PC-9 (cell line): ENCODE results near the gene CTNNBL1. TPM values are rescaled to one million over a fixed set of nuclear protein-coding genes. Genes with fewer than 3 reads are reported as not detected.
"Not testable (repeated sequence)": the region's sequence is repeated elsewhere in the genome, so short reads cannot be mapped to it uniquely, and the experiment has no call there.

Experiments used
- BruUV-seq: library from RNA; stranded (reverse); fragments of 400-500 nt; replicated peaks from 2 replicates; lab custom pipeline; 2021; lab: Mats Ljungman, UMichigan
- CTCF ChIA-PET: fragments of 300-600 bp; sonication (Branson Sonifier 250); formaldehyde crosslinking; loops from one replicate; lab custom pipeline; 2022; ENCODE audit warnings: antibody characterized with exemption; lab: Charles Lee
- POLR2A ChIA-PET: fragments of 300-600 bp; sonication (Branson Sonifier 250); formaldehyde crosslinking; loops from one replicate; lab custom pipeline; 2022; ENCODE audit warnings: antibody characterized with exemption; ENCODE audit not compliant: unreplicated experiment; lab: Charles Lee
- DNase-seq, 2 experiments: peaks; one replicate each; pipeline versions ENCODE4 v3.0.0 to v3.0.0-alpha.2; 2015 to 2022; ENCODE audit warnings: mixed read lengths in 1 of 2
- H2AFZ ChIP-seq: fragments of 200-600 bp; sonication (generic); 2 replicates; pipeline ENCODE4 v1.8.1; 2017; ENCODE audit warnings: antibody characterized with exemption
- H3F3A ChIP-seq: fragments of 200-600 bp; sonication (generic); 2 replicates; pipeline ENCODE4 v1.8.1; 2017; ENCODE audit warnings: antibody characterized with exemption, mild to moderate bottlenecking, low read depth; ENCODE audit not compliant: insufficient read depth
- H3K27ac ChIP-seq: fragments of 200-600 bp; sonication (generic); 2 replicates; pipeline ENCODE4 v1.6.1; 2016; ENCODE audit warnings: mixed run types
- H3K27me3 ChIP-seq: fragments of 200-600 bp; sonication (generic); 2 replicates; pipeline ENCODE4 v1.6.1; 2016; ENCODE audit warnings: low read depth, mixed run types; ENCODE audit not compliant: insufficient read depth
- H3K36me3 ChIP-seq: fragments of 200-600 bp; sonication (generic); 2 replicates; pipeline ENCODE4 v1.6.1; 2016; ENCODE audit warnings: low read depth, mixed run types
- H3K4me1 ChIP-seq: fragments of 200-600 bp; sonication (generic); replicated peaks from 2 replicates; pipeline ENCODE4 v1.6.1; 2016; ENCODE audit warnings: mixed run types; ENCODE audit not compliant: insufficient read depth
- H3K4me2 ChIP-seq: fragments of 200-600 bp; sonication (generic); 2 replicates; pipeline ENCODE4 v1.6.1; 2017; ENCODE audit warnings: mixed run types
- H3K4me3 ChIP-seq: fragments of 200-600 bp; sonication (generic); 2 replicates; pipeline ENCODE4 v1.6.1; 2016; ENCODE audit warnings: mixed run types
- H3K79me2 ChIP-seq: fragments of 200-600 bp; sonication (generic); 2 replicates; pipeline ENCODE4 v1.6.1; 2017; ENCODE audit warnings: low read depth, mixed run types
- H3K9me2 ChIP-seq: fragments of 200-600 bp; sonication (generic); 2 replicates; pipeline ENCODE4 v1.8.1; 2017; ENCODE audit warnings: mild to moderate bottlenecking; ENCODE audit not compliant: insufficient read depth
- H3K9me3 ChIP-seq: fragments of 200-600 bp; sonication (generic); 2 replicates; pipeline ENCODE4 v1.8.1; 2016; ENCODE audit warnings: low read depth; ENCODE audit not compliant: insufficient read depth
- H4K20me1 ChIP-seq: fragments of 200-600 bp; sonication (generic); 2 replicates; pipeline ENCODE4 v1.8.1; 2017; ENCODE audit not compliant: insufficient read depth
- CTCF ChIP-seq: fragments of 200-600 bp; sonication (generic); conservative IDR thresholded peaks from 2 replicates; pipeline ENCODE4 v1.6.1; 2017; ENCODE audit warnings: mixed run types, antibody characterized with exemption, mild to moderate bottlenecking, moderate library complexity
- EZH2 ChIP-seq: fragments of 200-600 bp; sonication (generic); IDR thresholded peaks from 2 replicates; pipeline ENCODE4 v1.8.0; 2017; ENCODE audit warnings: antibody characterized with exemption, low read depth
- intact Hi-C: fragments of 100-400 bp; cut with micrococcal nuclease; formaldehyde crosslinking; loops from one replicate; pipeline ENCODE4 v1.10.0; 2022; ENCODE audit not compliant: unreplicated experiment
- total RNA-seq: library from RNA; stranded (reverse); gene quantifications from 2 replicates; pipeline ENCODE4 v1.2.3, GENCODE V29; 2021

CTNNBL1 gene
- total RNA-seq, 1 experiment from 2014 or later = 83.5 TPM

DNA sequence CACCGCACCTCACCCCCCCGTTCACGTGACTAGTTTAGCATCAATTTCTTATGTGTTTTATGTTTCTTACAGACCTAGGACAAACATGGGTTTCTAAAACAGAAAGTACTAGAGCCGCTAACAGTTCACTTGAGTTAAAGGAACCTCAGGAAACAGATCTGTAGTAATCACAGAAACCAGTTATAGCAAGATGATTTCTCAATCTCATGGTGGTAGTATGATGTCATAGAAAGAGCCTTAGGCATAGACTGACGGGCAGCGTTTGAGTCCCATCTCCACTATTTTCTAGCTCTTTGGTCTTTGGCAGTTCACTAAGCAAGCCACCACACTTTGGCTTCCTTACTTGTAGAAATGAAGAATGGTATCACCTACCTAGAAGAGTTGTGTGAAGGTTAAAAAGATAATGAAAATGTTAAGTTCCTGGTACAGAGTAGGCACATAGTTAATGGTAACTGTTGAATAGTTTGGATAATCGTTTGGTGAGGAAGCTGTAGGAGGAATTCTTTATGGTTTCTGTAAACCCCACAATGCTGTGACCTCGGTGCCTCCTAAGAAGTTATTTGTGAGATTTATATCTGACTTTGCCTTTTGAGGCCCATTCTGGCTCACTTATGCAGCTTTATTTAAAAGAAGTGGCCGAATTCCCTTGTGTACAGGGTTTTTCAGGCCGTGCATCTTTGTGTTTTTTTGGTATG lies 21.3 kb downstream of the CTNNBL1 start:
- Histone ChIP-seq H3K9me3 (no peaks in the 10 kb centered on the region), H3K79me2 (peaks cover 56% of the 10 kb centered on the region), H3K4me2 (no peak overlapping the region), H3K36me3 (no peaks in the 10 kb centered on the region), H3K27ac (no peak overlapping the region), H4K20me1 (no peaks in the 10 kb centered on the region), H2AFZ (no peak overlapping the region), H3K27me3 (no peaks in the 10 kb centered on the region), H3K4me3 (no peak overlapping the region), H3K9me2 (no peaks in the 10 kb centered on the region), H3F3A (peaks cover 10% of the 10 kb centered on the region), H3K4me1 (peaks cover 19% of the 10 kb centered on the region)
- no TSS peak for BruUV-seq
- intact Hi-C loops = no loop called here
- ChIA-PET CTCF (no interaction called here), POLR2A (no interaction called here)
- TF ChIP-seq CTCF = no peak
- no peak for TF ChIP-seq EZH2
- no peak for DNase-seq

DNA sequence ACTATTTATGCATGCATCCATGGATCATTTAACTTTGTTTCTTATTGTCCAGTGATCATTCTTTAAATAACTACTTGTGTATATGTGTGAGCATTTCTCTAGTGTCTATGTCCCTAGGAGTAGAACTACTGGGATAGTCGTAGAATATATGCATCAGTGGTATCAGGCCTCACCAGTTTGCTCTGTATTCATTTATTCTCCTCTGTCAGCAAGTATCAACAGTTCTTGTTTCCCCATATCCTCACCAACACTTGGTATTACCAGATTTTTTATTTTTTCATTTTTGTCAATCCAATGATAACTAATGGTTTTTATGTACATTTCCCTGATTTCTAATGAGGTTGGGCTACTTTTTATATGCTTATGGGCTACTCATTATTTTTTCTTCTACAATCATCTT lies 27.9 kb downstream of the CTNNBL1 start:
- TF ChIP-seq EZH2 (no peak), CTCF (no peak)
- no TSS peak for BruUV-seq
- Histone ChIP-seq H3K9me2 (no peaks in the 10 kb centered on the region), H2AFZ (no peak overlapping the region), H3K4me2 (no peak overlapping the region), H3K27ac (no peak overlapping the region), H3F3A (no peaks in the 10 kb centered on the region), H3K9me3 (no peaks in the 10 kb centered on the region), H4K20me1 (peaks cover 5% of the 10 kb centered on the region; the same call in 1 of the 2 replicates), H3K79me2 (peaks cover 30% of the 10 kb centered on the region; the same call in 1 of the 2 replicates), H3K27me3 (no peaks in the 10 kb centered on the region), H3K4me3 (no peak overlapping the region), H3K4me1 (no peaks in the 10 kb centered on the region), H3K36me3 (no peaks in the 10 kb centered on the region)
- intact Hi-C loops = no loop called here
- DNase-seq = no peak
- CTCF ChIA-PET = no interaction called here
- POLR2A ChIA-PET = no interaction called here

DNA sequence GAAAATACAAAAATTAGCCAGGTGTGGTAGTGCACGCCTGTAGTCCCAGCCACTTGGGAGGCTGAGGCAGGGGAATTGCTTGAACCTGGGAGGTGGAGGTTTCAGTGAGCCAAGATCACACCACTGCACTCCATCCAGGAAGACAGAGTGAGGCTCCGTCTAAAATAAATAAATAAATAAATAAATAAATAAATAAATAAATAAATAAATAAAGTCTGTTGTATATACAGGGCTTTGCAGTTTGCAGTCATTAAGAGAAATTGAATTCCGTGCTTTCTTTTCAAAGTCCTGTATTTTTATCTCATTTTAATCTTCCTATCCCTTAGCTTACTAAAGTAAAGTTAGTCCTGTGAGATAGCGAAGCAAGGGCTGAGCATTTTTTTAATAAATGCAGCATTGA lies 28.5 kb downstream of the CTNNBL1 start:
- H3K27me3 ChIP-seq, H3K4me2 ChIP-seq, DNase-seq, POLR2A ChIA-PET, H3F3A ChIP-seq, H3K36me3 ChIP-seq, H3K9me2 ChIP-seq, intact Hi-C loops, H4K20me1 ChIP-seq, H3K4me3 ChIP-seq, H3K27ac ChIP-seq, H3K9me3 ChIP-seq, H2AFZ ChIP-seq, H3K4me1 ChIP-seq, CTCF ChIA-PET, BruUV-seq: not testable (repeated sequence)
- peaks cover 27% of the 10 kb centered on the region; the same call in 1 of the 2 replicates for H3K79me2 ChIP-seq
